Endothelial cell of umbilical vein (primary cell): Measurements from ENCODE around the gene CCDC126. TPM values are rescaled to one million over a fixed set of nuclear protein-coding genes. Genes with fewer than 3 reads are reported as not detected.

ENCODE experiments used
- BruUV-seq: library from RNA; stranded (reverse); fragments of 400-500 nt; replicated peaks from 2 replicates; lab custom pipeline; 2021; lab: Mats Ljungman, UMichigan
- CTCF ChIA-PET: fragments of 300-600, 350-600 bp; sonication (Branson Sonifier 250); formaldehyde crosslinking; loops from one replicate; lab custom pipeline; 2021; ENCODE audit warnings: antibody characterized with exemption, inconsistent platforms; lab: Charles Lee
- POLR2A ChIA-PET: fragments of 300-600, 350-600 bp; sonication (Branson Sonifier 250); formaldehyde crosslinking; loops from one replicate; lab custom pipeline; 2021; ENCODE audit warnings: antibody characterized with exemption, inconsistent platforms; lab: Charles Lee
- DNase-seq: peaks from one replicate; pipeline ENCODE4 v3.0.0-alpha.2; 2011; ENCODE audit warnings: low read depth, low spot score
- FAIRE-seq: peaks from 2 replicates; lab custom pipeline; 2011; peaks lifted over from hg19 to GRCh38; lab: Jason Lieb, UNC
- H2AFZ ChIP-seq: 2 replicates; pipeline ENCODE4 v1.6.0; 2012; ENCODE audit warnings: low read depth, low read length, control low read depth, inconsistent platforms
- H3K27ac ChIP-seq: 2 replicates; pipeline ENCODE4 v1.5.1; 2011; ENCODE audit warnings: low read depth, mild to moderate bottlenecking, control low read depth, low read length, moderate library complexity; ENCODE audit not compliant: insufficient read depth
- H3K27me3 ChIP-seq, 2 experiments: 2 replicates each; pipeline versions ENCODE4 v1.6.0 to v1.6.1; 2011; ENCODE audit warnings: low read length in 2 of 2, mixed read lengths in 1 of 2; ENCODE audit not compliant: control insufficient read depth in 2 of 2, insufficient read depth in 2 of 2
- H3K36me3 ChIP-seq, 2 experiments: 2 replicates in 1 of 2; 3 replicates in 1 of 2; pipeline ENCODE4 v1.5.1; 2011; ENCODE audit warnings: low read length in 2 of 2, mild to moderate bottlenecking in 1 of 2, moderate library complexity in 1 of 2; ENCODE audit not compliant: control insufficient read depth in 2 of 2, insufficient read depth in 2 of 2; ENCODE audit errors: extremely low read depth in 1 of 2
- H3K4me1 ChIP-seq: 3 replicates; pipeline ENCODE4 v1.5.1; 2011; ENCODE audit warnings: mild to moderate bottlenecking, low read length; ENCODE audit not compliant: control insufficient read depth, insufficient read depth; ENCODE audit errors: extremely low read depth
- H3K4me2 ChIP-seq: 2 replicates; pipeline ENCODE4 v1.6.1; 2011; ENCODE audit warnings: low read length, control low read depth, mixed read lengths; ENCODE audit not compliant: insufficient read depth
- H3K4me3 ChIP-seq, 3 experiments: fragments of 200-600 bp in 1 of 3; sonication (generic), shearing (Covaris generic) in 1 of 3; replicated peaks in 1 of 3; 2 replicates each; pipeline ENCODE4 v1.5.1; 2011 to 2016; ENCODE audit warnings: control low read depth in 3 of 3, low read length in 3 of 3, mild to moderate bottlenecking in 2 of 3, inconsistent platforms in 1 of 3, low read depth in 1 of 3, moderate library complexity in 1 of 3; ENCODE audit not compliant: insufficient read depth in 1 of 3
- H3K79me2 ChIP-seq: 2 replicates; pipeline ENCODE4 v1.6.0; 2012; ENCODE audit warnings: low read length, inconsistent platforms; ENCODE audit not compliant: control insufficient read depth, insufficient read depth
- H3K9ac ChIP-seq: replicated peaks from 2 replicates; pipeline ENCODE3; 2011; ENCODE audit warnings: low read length, control low read depth; ENCODE audit not compliant: insufficient read depth; ENCODE audit errors: extremely low read depth
- H3K9me1 ChIP-seq: replicated peaks from 3 replicates; pipeline ENCODE4 v1.6.0; 2011; ENCODE audit warnings: mild to moderate bottlenecking, low read length; ENCODE audit not compliant: control insufficient read depth, insufficient read depth; ENCODE audit errors: extremely low read depth
- H3K9me3 ChIP-seq: replicated peaks from 2 replicates; pipeline ENCODE4 v1.5.1; 2012; ENCODE audit warnings: low read length, inconsistent platforms; ENCODE audit not compliant: control insufficient read depth, insufficient read depth
- H4K20me1 ChIP-seq: replicated peaks from 2 replicates; pipeline ENCODE3; 2011; ENCODE audit warnings: mild to moderate bottlenecking, low read length; ENCODE audit not compliant: control insufficient read depth, insufficient read depth; ENCODE audit errors: extremely low read depth
- CTCF ChIP-seq, 2 donors: IDR thresholded peaks; 1 replicate in 1 of 2; 2 replicates in 1 of 2; pipeline ENCODE4 v1.5.1; 2011; ENCODE audit warnings: low read length in 2 of 2, mild to moderate bottlenecking in 2 of 2, moderate library complexity in 2 of 2, control low read depth in 1 of 2, inconsistent platforms in 1 of 2, low read depth in 1 of 2; ENCODE audit not compliant: insufficient read depth in 1 of 2; ENCODE audit errors: extremely low read depth in 1 of 2
- EZH2 ChIP-seq: IDR thresholded peaks from 2 replicates; pipeline ENCODE4 v1.6.1; 2012; ENCODE audit warnings: borderline replicate concordance, low read depth, mild to moderate bottlenecking, moderate library complexity, low read length, inconsistent platforms; ENCODE audit not compliant: severe bottlenecking
- FOS ChIP-seq: IDR thresholded peaks from 2 replicates; pipeline ENCODE4 v1.6.1; 2011; ENCODE audit warnings: mild to moderate bottlenecking, low read length, moderate library complexity, borderline replicate concordance; ENCODE audit not compliant: insufficient read depth
- GATA2 ChIP-seq: IDR thresholded peaks from 2 replicates; pipeline ENCODE4 v1.7.0; 2011; ENCODE audit warnings: low read depth, mild to moderate bottlenecking, moderate library complexity, mixed read lengths, low read length; ENCODE audit not compliant: insufficient read length, insufficient read depth
- JUN ChIP-seq: IDR thresholded peaks from 2 replicates; pipeline ENCODE4 v1.6.1; 2011; ENCODE audit warnings: borderline replicate concordance, low read depth; ENCODE audit not compliant: insufficient read length, insufficient read depth
- MAX ChIP-seq: IDR thresholded peaks from 2 replicates; pipeline ENCODE4 v1.6.1; 2011; ENCODE audit not compliant: insufficient read depth, insufficient read length
- MYC ChIP-seq: IDR thresholded peaks from one replicate; pipeline ENCODE4 v1.6.1; 2011; ENCODE audit warnings: mild to moderate bottlenecking, low read depth, low read length
- POLR2A ChIP-seq: IDR thresholded peaks from 2 replicates; pipeline ENCODE4 v1.6.1; 2012; ENCODE audit warnings: low read depth, mild to moderate bottlenecking, control low read depth, low read length
- POLR2AphosphoS5 ChIP-seq: IDR thresholded peaks from 2 replicates; pipeline ENCODE4 v1.6.1; 2012; ENCODE audit warnings: low read depth, mild to moderate bottlenecking, control low read depth, low read length, moderate library complexity; ENCODE audit not compliant: insufficient read depth
- dilution Hi-C: fragments of 300-500 bp; cut with MboI; formaldehyde crosslinking; loops from one replicate; pipeline ENCODE4 v1.15.0; 2019; ENCODE audit warnings: low sequenced_read_pairs; ENCODE audit not compliant: extremely low pct_ligation_motif_present
- intact Hi-C: fragments of 100-400 bp; cut with micrococcal nuclease; formaldehyde crosslinking; loops from one replicate; pipeline ENCODE4 v1.10.0; 2022
- polyA plus RNA-seq, 4 experiments: library from polyadenylated mRNA; depleted of rRNA in 3 of 4; stranded (reverse) in 3 of 4; unstranded in 1 of 4; fragments of >200 nt; gene quantifications; 2 replicates each; pipeline versions ENCODE4 v1.2.1 to v1.2.3, GENCODE V29; 2011 to 2012; ENCODE audit warnings: missing spikeins in 1 of 4
- total RNA-seq: library from RNA; stranded (reverse); gene quantifications from 2 replicates; pipeline ENCODE4 v1.2.3, GENCODE V29; 2021

CCDC126 gene
- total and polyA plus RNA-seq, 2 donors (not counting 3 experiments of a cell fraction or from before 2014, with no cell fraction given): 4.9 to 8.6 TPM

- CTCF ChIA-PET: interaction anchor here (1.2 to 6.8 kb wide), 14 partner anchors 10 to 280 kb away, joined by 3 to 96 read pairs (median 6); partner anchors contain the start of gene STK31
Observed at GRCh38 chr7:23547662-23548061, 49.5 kb upstream of the CCDC126 start.

More at GRCh38 chr7:23547662-23548061, 49.5 kb upstream of the CCDC126 start:
- POLR2A ChIA-PET: no interaction called here
- no peak overlapping the region for H3K4me3 ChIP-seq
- no peaks in the 10 kb centered on the region for H3K9me1 ChIP-seq
- dilution Hi-C loops (no loop called here), intact Hi-C loops (loop anchor here (1.0 to 5.0 kb wide), 7 partner anchors 23 to 835 kb away; no protein-coding TSS in a partner anchor)
- H3K4me1 ChIP-seq: no peaks in the 10 kb centered on the region
- no peak overlapping the region for H3K9ac ChIP-seq
- peaks cover 0 to 2% of the 10 kb centered on the region in 2 experiments for H3K27me3 ChIP-seq
- FAIRE-seq (peak; percentile 18), DNase-seq (no peak)
- no peaks in the 10 kb centered on the region for H3K36me3 ChIP-seq
- H3K79me2 ChIP-seq: no peaks in the 10 kb centered on the region
- BruUV-seq: no TSS peak
- no peaks in the 10 kb centered on the region for H3K9me3 ChIP-seq
- H3K27ac ChIP-seq: no peak overlapping the region
- H4K20me1 ChIP-seq: no peaks in the 10 kb centered on the region
- H3K4me2 ChIP-seq: no peak overlapping the region
- no peak for TF ChIP-seq EZH2
- TF ChIP-seq POLR2AphosphoS5: no peak
- TF ChIP-seq POLR2A: no peak
- TF ChIP-seq MAX: no peak
- no peak for TF ChIP-seq MYC
- no peak for TF ChIP-seq CTCF (IDR thresholded peaks at IDR 0.05; ENCODE audit: extremely low read depth in 1 of 2, insufficient read depth in 1 of 2, low read depth in 1 of 2, low read length in 2 of 2)
- no peak for TF ChIP-seq FOS
- no peak for TF ChIP-seq JUN
- TF ChIP-seq GATA2: no peak
- no peak overlapping the region for H2AFZ ChIP-seq
